ENCODE measurements around the gene ATRNL1.

The ATRNL1 gene

GRCh38 chr10:115059301-115059898, 33.8 kb upstream of the ATRNL1 start:
- H3K9me3 ChIP-seq (ENCODE audit: control insufficient read depth, insufficient read depth, low read length), result no peaks in the 10 kb centered on the region
- peaks cover 11% of the 10 kb centered on the region; the same call in 1 of the 2 replicates for H3K4me1 ChIP-seq (ENCODE audit: insufficient read depth, low read length)
- H3K36me3 ChIP-seq (ENCODE audit: insufficient read depth, low read length), result no peaks in the 10 kb centered on the region
- no peak overlapping the region for H3K9ac ChIP-seq (ENCODE audit: low read depth, low read length)

GRCh38 chr10:115063701-115064658, 29.2 kb upstream of the ATRNL1 start:
- H3K9me3 ChIP-seq (ENCODE audit: control insufficient read depth, insufficient read depth, low read length), result no peaks in the 10 kb centered on the region

GRCh38 chr10:115065801-115066200, 27.4 kb upstream of the ATRNL1 start:
- Histone ChIP-seq H3K9me3 (ENCODE audit: control insufficient read depth, insufficient read depth, low read length) (no peaks in the 10 kb centered on the region), H3K9ac (ENCODE audit: low read depth, low read length) (no peak overlapping the region), H3K4me1 (ENCODE audit: insufficient read depth, low read length) (peaks cover 12% of the 10 kb centered on the region; the same call in 1 of the 2 replicates), H3K36me3 (ENCODE audit: insufficient read depth, low read length) (no peaks in the 10 kb centered on the region)

More at GRCh38 chr10:115063701-115064658, 29.2 kb upstream of the ATRNL1 start:
- Histone ChIP-seq H3K4me1 (ENCODE audit: insufficient read depth, low read length) (peaks cover 12% of the 10 kb centered on the region; the same call in 1 of the 2 replicates), H3K36me3 (ENCODE audit: insufficient read depth, low read length) (no peaks in the 10 kb centered on the region), H3K9ac (ENCODE audit: low read depth, low read length) (no peak overlapping the region)

GRCh38 chr10:115066528-115066927, 26.6 kb upstream of the ATRNL1 start:
- Histone ChIP-seq H3K36me3 (ENCODE audit: insufficient read depth, low read length) (no peaks in the 10 kb centered on the region), H3K9ac (ENCODE audit: low read depth, low read length) (no peak overlapping the region), H3K9me3 (ENCODE audit: control insufficient read depth, insufficient read depth, low read length) (no peaks in the 10 kb centered on the region), H3K4me1 (ENCODE audit: insufficient read depth, low read length) (peaks cover 12% of the 10 kb centered on the region; the same call in 1 of the 2 replicates)

GRCh38 chr10:115073796-115074195, 19.4 kb upstream of the ATRNL1 start:
- no peaks in the 10 kb centered on the region; the same call in none of the 2 replicates for H3K9me3 ChIP-seq (ENCODE audit: control insufficient read depth, insufficient read depth, low read length)
- H3K36me3 ChIP-seq (ENCODE audit: insufficient read depth, low read length), result no peaks in the 10 kb centered on the region

GRCh38 chr10:115082506-115082905, 10.7 kb upstream of the ATRNL1 start:
- Histone ChIP-seq H3K9ac (ENCODE audit: low read depth, low read length) (no peak overlapping the region), H3K4me1 (ENCODE audit: insufficient read depth, low read length) (peaks cover 6% of the 10 kb centered on the region; the same call in 1 of the 2 replicates), H3K36me3 (ENCODE audit: insufficient read depth, low read length) (no peaks in the 10 kb centered on the region), H3K9me3 (ENCODE audit: control insufficient read depth, insufficient read depth, low read length) (no peaks in the 10 kb centered on the region; the same call in none of the 2 replicates)

More at GRCh38 chr10:115073796-115074195, 19.4 kb upstream of the ATRNL1 start:
- no peak overlapping the region for H3K9ac ChIP-seq (ENCODE audit: low read depth, low read length)
- no peaks in the 10 kb centered on the region for H3K4me1 ChIP-seq (ENCODE audit: insufficient read depth, low read length)

GRCh38 chr10:115084277-115084850, 8.8 kb upstream of the ATRNL1 start:
- Histone ChIP-seq H3K9ac (ENCODE audit: low read depth, low read length) (no peak overlapping the region), H3K36me3 (ENCODE audit: insufficient read depth, low read length) (no peaks in the 10 kb centered on the region), H3K9me3 (ENCODE audit: control insufficient read depth, insufficient read depth, low read length) (no peaks in the 10 kb centered on the region; the same call in 1 of the 2 replicates), H3K4me1 (ENCODE audit: insufficient read depth, low read length) (peaks cover 6% of the 10 kb centered on the region; the same call in 1 of the 2 replicates)

GRCh38 chr10:115091161-115091560, 2.0 kb upstream of the ATRNL1 start:
- H3K9ac ChIP-seq (ENCODE audit: low read depth, low read length), result no peak overlapping the region
- no peaks in the 10 kb centered on the region for H3K36me3 ChIP-seq (ENCODE audit: insufficient read depth, low read length)
- peaks cover 22% of the 10 kb centered on the region; the same call in 1 of the 2 replicates for H3K4me1 ChIP-seq (ENCODE audit: insufficient read depth, low read length)
- H3K9me3 ChIP-seq (ENCODE audit: control insufficient read depth, insufficient read depth, low read length), result no peaks in the 10 kb centered on the region; the same call in 1 of the 2 replicates

- H3K9ac ChIP-seq (ENCODE audit: low read depth, low read length), result peak overlapping the region; percentile 92
- peaks cover 27% of the 10 kb centered on the region; the same call in 1 of the 2 replicates for H3K4me1 ChIP-seq (ENCODE audit: insufficient read depth, low read length)
- no peaks in the 10 kb centered on the region; the same call in 1 of the 2 replicates for H3K9me3 ChIP-seq (ENCODE audit: control insufficient read depth, insufficient read depth, low read length)
- no peaks in the 10 kb centered on the region for H3K36me3 ChIP-seq (ENCODE audit: insufficient read depth, low read length)
Measured at GRCh38 chr10:115092258-115092554, 959 bp upstream of the ATRNL1 start.

GRCh38 chr10:115092555-115093285, 445 bp upstream of the ATRNL1 start:
- peaks cover 27% of the 10 kb centered on the region; the same call in 1 of the 2 replicates for H3K4me1 ChIP-seq (ENCODE audit: insufficient read depth, low read length)
- peak overlapping the region; percentile 92 for H3K9ac ChIP-seq (ENCODE audit: low read depth, low read length)
- no peaks in the 10 kb centered on the region for H3K36me3 ChIP-seq (ENCODE audit: insufficient read depth, low read length)

GRCh38 chr10:115093776-115094408, 727 bp downstream of the ATRNL1 start:
- H3K9me3 ChIP-seq (ENCODE audit: control insufficient read depth, insufficient read depth, low read length), result no peaks in the 10 kb centered on the region
- no peaks in the 10 kb centered on the region for H3K36me3 ChIP-seq (ENCODE audit: insufficient read depth, low read length)
- H3K4me1 ChIP-seq (ENCODE audit: insufficient read depth, low read length), result peaks cover 27% of the 10 kb centered on the region; the same call in 1 of the 2 replicates
- H3K9ac ChIP-seq (ENCODE audit: low read depth, low read length), result peak overlapping the region; percentile 92; the same call in 1 of the 2 replicates

More at GRCh38 chr10:115092555-115093285, 445 bp upstream of the ATRNL1 start:
- H3K9me3 ChIP-seq (ENCODE audit: control insufficient read depth, insufficient read depth, low read length), result no peaks in the 10 kb centered on the region

- peak overlapping the region; percentile 92 for H3K9ac ChIP-seq (ENCODE audit: low read depth, low read length)
- no peaks in the 10 kb centered on the region for H3K36me3 ChIP-seq (ENCODE audit: insufficient read depth, low read length)
- H3K4me1 ChIP-seq (ENCODE audit: insufficient read depth, low read length), result peaks cover 27% of the 10 kb centered on the region; the same call in 1 of the 2 replicates
- no peaks in the 10 kb centered on the region for H3K9me3 ChIP-seq (ENCODE audit: control insufficient read depth, insufficient read depth, low read length)
Measured at GRCh38 chr10:115094416-115095140, 1.4 kb downstream of the ATRNL1 start.

- peaks cover 27% of the 10 kb centered on the region; the same call in 1 of the 2 replicates for H3K4me1 ChIP-seq (ENCODE audit: insufficient read depth, low read length)
- no peaks in the 10 kb centered on the region for H3K36me3 ChIP-seq (ENCODE audit: insufficient read depth, low read length)
- H3K9me3 ChIP-seq (ENCODE audit: control insufficient read depth, insufficient read depth, low read length), result no peaks in the 10 kb centered on the region
- H3K9ac ChIP-seq (ENCODE audit: low read depth, low read length), result no peak overlapping the region
Measured at GRCh38 chr10:115095758-115096157, 2.6 kb downstream of the ATRNL1 start.

Measured in ES-I3 (cell line).